B cell (primary cell): ENCODE data around the gene XAGE5. TPM values are rescaled to one million over a fixed set of nuclear protein-coding genes. Genes with fewer than 3 reads are reported as not detected.
"Not testable (repeated sequence)": the region's sequence is repeated elsewhere in the genome, so short reads cannot be mapped to it uniquely, and the experiment has no call there.

Experiments used
- ATAC-seq: fragments of 200-7000 bp; cut with Tn5 transposase; one replicate; pipeline ENCODE4 v1.10.0; 2021; ENCODE audit warnings: low read depth, mild to moderate bottlenecking, moderate number of reproducible peaks, moderate library complexity
- CTCF ChIA-PET: fragments of 350-600 bp; sonication (Branson Sonifier 250); formaldehyde crosslinking; loops from one replicate; lab custom pipeline; 2021; ENCODE audit warnings: antibody characterized with exemption, inconsistent platforms; lab: Charles Lee
- POLR2A ChIA-PET: fragments of 350-600 bp; sonication (Branson Sonifier 250); formaldehyde crosslinking; loops from one replicate; lab custom pipeline; 2021; ENCODE audit warnings: antibody characterized with exemption; lab: Charles Lee
- DNase-seq: peaks from one replicate; pipeline ENCODE4 v3.0.0; 2013
- H2AFZ ChIP-seq: 2 replicates; pipeline ENCODE4 v1.6.1; 2012; ENCODE audit warnings: mild to moderate bottlenecking, low read depth, low read length; ENCODE audit not compliant: insufficient read depth, poor library complexity, severe bottlenecking
- H3K27ac ChIP-seq, 2 donors: 1 replicate in 1 of 2; 2 replicates in 1 of 2; pipeline ENCODE4 v1.5.1; 2012 to 2013; ENCODE audit warnings: low read length in 2 of 2, mild to moderate bottlenecking in 2 of 2, moderate library complexity in 1 of 2
- H3K27me3 ChIP-seq, 4 experiments: fragments of 200-600 bp in 1 of 4; sonication (generic) in 1 of 4; replicated peaks in 1 of 4; 1 replicate in 2 of 4; 2 replicates in 2 of 4; pipeline versions ENCODE4 v1.6.1 to v1.7.0; 2013 to 2016; ENCODE audit warnings: low read length in 3 of 4, mild to moderate bottlenecking in 2 of 4, mixed read lengths in 1 of 4, moderate library complexity in 1 of 4; ENCODE audit not compliant: insufficient read depth in 4 of 4, control insufficient read depth in 3 of 4; ENCODE audit errors: control extremely low read depth in 1 of 4
- H3K36me3 ChIP-seq, 2 experiments: replicated peaks in 1 of 2; 1 replicate in 1 of 2; 2 replicates in 1 of 2; pipeline versions ENCODE4 v1.6.1 to v1.7.1; 2013; ENCODE audit warnings: low read length in 1 of 2; ENCODE audit not compliant: insufficient read depth in 2 of 2, control insufficient read depth in 1 of 2; ENCODE audit errors: control extremely low read depth in 1 of 2, extremely low read depth in 1 of 2
- H3K4me1 ChIP-seq, 2 donors: fragments of 200-600 bp in 1 of 2; sonication (generic) in 1 of 2; 1 replicate in 1 of 2; 2 replicates in 1 of 2; pipeline versions ENCODE4 v1.5.1 to v1.6.1; 2013 to 2017; ENCODE audit warnings: low read length in 2 of 2; ENCODE audit not compliant: control insufficient read depth in 2 of 2, insufficient read depth in 2 of 2
- H3K4me2 ChIP-seq: replicated peaks from 2 replicates; pipeline ENCODE3; 2012; ENCODE audit warnings: mild to moderate bottlenecking, low read depth, low read length; ENCODE audit not compliant: poor library complexity, severe bottlenecking
- H3K4me3 ChIP-seq, 5 experiments: fragments of 200-600 bp in 1 of 5; sonication (generic) in 1 of 5; 1 replicate in 3 of 5; 2 replicates in 2 of 5; pipeline versions ENCODE4 v1.5.1 to v1.7.0; 2011 to 2016; ENCODE audit warnings: low read length in 4 of 5, mild to moderate bottlenecking in 4 of 5, low read depth in 2 of 5, control low read depth in 1 of 5, moderate library complexity in 1 of 5; ENCODE audit not compliant: insufficient read depth in 1 of 5; ENCODE audit errors: control extremely low read depth in 1 of 5, extremely low read depth in 1 of 5
- H3K79me2 ChIP-seq: fragments of 200-600 bp; sonication (generic); one replicate; pipeline ENCODE4 v1.6.0; 2016; ENCODE audit warnings: low read length; ENCODE audit not compliant: control insufficient read depth, insufficient read depth
- H3K9ac ChIP-seq: fragments of 200-600 bp; sonication (generic); 2 replicates; pipeline ENCODE4 v1.6.1; 2017; ENCODE audit warnings: mild to moderate bottlenecking, low read length, moderate library complexity
- H3K9me3 ChIP-seq, 3 donors: one replicate each; pipeline versions ENCODE4 v1.6.1 to v1.7.1; 2013; ENCODE audit warnings: low read length in 2 of 3; ENCODE audit not compliant: control insufficient read depth in 2 of 3, insufficient read depth in 1 of 3; ENCODE audit errors: control extremely low read depth in 1 of 3
- H4K20me1 ChIP-seq: 2 replicates; pipeline ENCODE4 v1.6.0; 2012; ENCODE audit warnings: mild to moderate bottlenecking, low read length; ENCODE audit not compliant: insufficient read depth, control insufficient read depth, poor library complexity, severe bottlenecking
- H3K27ac Mint-ChIP-seq: one replicate; pipeline ENCODE4 v1.8.0; 2021; ENCODE audit warnings: mixed read lengths
- H3K27me3 Mint-ChIP-seq: one replicate; pipeline ENCODE4 v1.8.0; 2021; ENCODE audit warnings: mixed read lengths
- H3K4me1 Mint-ChIP-seq: one replicate; pipeline ENCODE4 v1.8.0; 2021; ENCODE audit warnings: mixed read lengths
- H3K4me3 Mint-ChIP-seq: one replicate; pipeline ENCODE4 v1.8.0; 2021; ENCODE audit warnings: mixed read lengths
- H3K9me3 Mint-ChIP-seq: one replicate; pipeline ENCODE4 v1.8.0; 2022; ENCODE audit warnings: mixed read lengths; ENCODE audit not compliant: insufficient read depth
- EZH2 ChIP-seq: IDR thresholded peaks from 2 replicates; pipeline ENCODE4 v1.6.1; 2012; ENCODE audit warnings: borderline replicate concordance, low read depth, mild to moderate bottlenecking, moderate library complexity, low read length; ENCODE audit not compliant: insufficient read depth, poor library complexity, severe bottlenecking
- WGBS: methylation state at CpG from one replicate; pipeline ENCODE4 v1.1.5; 2013; ENCODE audit warnings: missing lambda C conversion rate; ENCODE audit not compliant: insufficient coverage; 5-methylcytosine and 5-hydroxymethylcytosine counted together
- intact Hi-C: fragments of 100-400 bp; cut with micrococcal nuclease; formaldehyde crosslinking; loops from one replicate; pipeline ENCODE4 v1.10.0; 2022
- polyA minus RNA-seq: library from RNA; depleted of rRNA, polyadenylated mRNA; stranded (reverse); fragments of >200 nt; gene quantifications from 2 replicates; pipeline ENCODE4 v1.2.3, GENCODE V29; 2012
- polyA plus RNA-seq: library from polyadenylated mRNA; depleted of rRNA; stranded (reverse); fragments of >200 nt; gene quantifications from 2 replicates; pipeline ENCODE4 v1.2.3, GENCODE V29; 2012
- total RNA-seq, 2 donors: library from RNA; stranded (reverse); fragments of 120-200 nt in 1 of 2; gene quantifications; 1 replicate in 1 of 2; 2 replicates in 1 of 2; pipeline versions ENCODE4 v1.2.3 to v1.2.4, GENCODE V29; 2013 to 2022
- TF ChIP-seq, protein P1 (sequence below): fragments of 200-600 bp; IDR thresholded peaks from one replicate; pipeline ENCODE4 v1.8.0; 2022; ENCODE audit warnings: antibody characterized with exemption, mild to moderate bottlenecking

Gene XAGE5, protein sequence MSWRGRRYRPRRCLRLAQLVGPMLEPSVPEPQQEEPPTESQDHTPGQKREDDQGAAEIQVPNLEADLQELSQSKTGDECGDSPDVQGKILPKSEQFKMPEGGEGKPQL
- total RNA-seq (not detected in 2 replicates), polyA plus RNA-seq (not detected in 2 replicates), polyA minus RNA-seq (not detected in 2 replicates)
- total RNA-seq (2013) = not detected

DNA sequence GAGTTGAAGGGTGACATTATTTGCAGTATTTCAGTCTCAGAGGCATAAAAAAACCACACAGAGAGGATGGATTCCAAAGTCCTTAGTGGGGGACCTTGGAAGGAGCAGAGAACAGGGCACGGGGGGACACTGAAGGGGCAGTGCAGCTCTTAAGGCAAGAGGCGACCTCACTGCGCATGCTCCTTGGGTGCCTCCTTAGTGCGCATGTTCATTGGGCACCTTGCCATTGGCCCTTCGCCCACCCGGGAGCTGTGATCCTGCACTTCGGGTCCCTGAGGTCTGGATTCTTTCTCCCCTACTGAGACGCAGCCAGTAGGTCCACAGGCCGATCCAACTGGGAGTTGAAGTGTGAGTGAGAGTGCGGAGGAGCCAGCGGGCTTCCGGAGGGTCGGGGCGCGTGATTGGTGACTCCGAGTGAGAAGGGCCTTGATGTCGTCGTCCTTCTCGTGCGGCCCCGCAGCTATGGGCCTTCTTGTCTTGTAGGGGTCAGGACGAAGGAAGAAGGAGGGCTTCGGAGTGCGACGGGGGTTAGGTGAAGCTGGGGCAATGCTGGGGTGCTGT is at the start of gene XAGE5:
TSS of gene XAGE5 (plus strand) at position 223 of the 561 bp plus-strand sequence. CDS start 1,280 bp downstream, outside the sequence.
- Histone ChIP-seq H3K79me2 (no peaks in the 10 kb centered on the region), H3K27me3 (no peaks in the 10 kb centered on the region), H3K27ac (no peak within 1 kb of the TSS), H3K36me3 (no peaks in the 10 kb centered on the region), H3K4me2 (no peak within 1 kb of the TSS), H3K4me3 (no peak within 1 kb of the TSS), H3K9ac (no peak within 1 kb of the TSS), H3K9me3 (no peaks in the 10 kb centered on the region), H3K4me1 (no peaks in the 10 kb centered on the region), H4K20me1 (no peaks in the 10 kb centered on the region), H2AFZ (no peak within 1 kb of the TSS)
- no peak within 1 kb of the TSS for H3K4me3 Mint-ChIP-seq
- no peaks in the 10 kb centered on the region for H3K4me1 Mint-ChIP-seq
- ChIA-PET CTCF (no interaction called here), POLR2A (no interaction called here)
- intact Hi-C loops = no loop called here
- no peak for ATAC-seq
- no peaks in the 10 kb centered on the region for H3K27me3 Mint-ChIP-seq
- H3K27ac Mint-ChIP-seq = no peak within 1 kb of the TSS
- WGBS = 91% methylated on average over 15 of the region's 25 CpGs
- no peaks in the 10 kb centered on the region for H3K9me3 Mint-ChIP-seq
- no peak for TF ChIP-seq EZH2
- TF ChIP-seq, protein P1, sequence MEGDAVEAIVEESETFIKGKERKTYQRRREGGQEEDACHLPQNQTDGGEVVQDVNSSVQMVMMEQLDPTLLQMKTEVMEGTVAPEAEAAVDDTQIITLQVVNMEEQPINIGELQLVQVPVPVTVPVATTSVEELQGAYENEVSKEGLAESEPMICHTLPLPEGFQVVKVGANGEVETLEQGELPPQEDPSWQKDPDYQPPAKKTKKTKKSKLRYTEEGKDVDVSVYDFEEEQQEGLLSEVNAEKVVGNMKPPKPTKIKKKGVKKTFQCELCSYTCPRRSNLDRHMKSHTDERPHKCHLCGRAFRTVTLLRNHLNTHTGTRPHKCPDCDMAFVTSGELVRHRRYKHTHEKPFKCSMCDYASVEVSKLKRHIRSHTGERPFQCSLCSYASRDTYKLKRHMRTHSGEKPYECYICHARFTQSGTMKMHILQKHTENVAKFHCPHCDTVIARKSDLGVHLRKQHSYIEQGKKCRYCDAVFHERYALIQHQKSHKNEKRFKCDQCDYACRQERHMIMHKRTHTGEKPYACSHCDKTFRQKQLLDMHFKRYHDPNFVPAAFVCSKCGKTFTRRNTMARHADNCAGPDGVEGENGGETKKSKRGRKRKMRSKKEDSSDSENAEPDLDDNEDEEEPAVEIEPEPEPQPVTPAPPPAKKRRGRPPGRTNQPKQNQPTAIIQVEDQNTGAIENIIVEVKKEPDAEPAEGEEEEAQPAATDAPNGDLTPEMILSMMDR = no peak
- DNase-seq = no peak

DNA sequence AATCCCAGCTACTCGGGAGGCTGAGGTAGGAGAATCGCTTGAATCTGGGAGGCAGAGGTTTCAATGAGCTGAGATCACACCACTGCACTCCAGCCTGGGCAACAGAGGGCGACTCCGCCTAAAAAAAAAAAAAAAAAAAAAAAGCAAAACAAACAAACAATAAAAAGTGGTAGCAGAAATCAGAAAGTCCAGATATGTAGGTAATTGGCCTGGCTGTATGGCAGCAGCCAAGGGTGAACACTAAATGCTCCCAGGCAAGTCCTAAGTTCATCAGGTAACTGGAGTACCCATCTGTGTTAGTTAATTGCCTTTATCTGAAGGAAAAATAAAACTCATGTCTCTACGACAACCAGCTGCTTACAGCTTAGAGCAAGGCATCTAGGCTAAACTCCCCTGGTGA is 45.1 kb upstream of the XAGE5 start:
- H3K36me3 ChIP-seq, H3K9me3 ChIP-seq, H3K4me2 ChIP-seq, H3K4me3 Mint-ChIP-seq, H3K27ac Mint-ChIP-seq, POLR2A ChIA-PET, H3K4me1 ChIP-seq, H4K20me1 ChIP-seq, ATAC-seq, H3K4me3 ChIP-seq, H3K27me3 Mint-ChIP-seq, H2AFZ ChIP-seq, intact Hi-C loops, H3K27ac ChIP-seq, H3K27me3 ChIP-seq, H3K9ac ChIP-seq, H3K4me1 Mint-ChIP-seq, H3K9me3 Mint-ChIP-seq, CTCF ChIA-PET, DNase-seq, H3K79me2 ChIP-seq: not testable (repeated sequence)
- no CpG with 5 or more reads among the region's 5 CpGs for whole genome bisulfite sequencing

DNA sequence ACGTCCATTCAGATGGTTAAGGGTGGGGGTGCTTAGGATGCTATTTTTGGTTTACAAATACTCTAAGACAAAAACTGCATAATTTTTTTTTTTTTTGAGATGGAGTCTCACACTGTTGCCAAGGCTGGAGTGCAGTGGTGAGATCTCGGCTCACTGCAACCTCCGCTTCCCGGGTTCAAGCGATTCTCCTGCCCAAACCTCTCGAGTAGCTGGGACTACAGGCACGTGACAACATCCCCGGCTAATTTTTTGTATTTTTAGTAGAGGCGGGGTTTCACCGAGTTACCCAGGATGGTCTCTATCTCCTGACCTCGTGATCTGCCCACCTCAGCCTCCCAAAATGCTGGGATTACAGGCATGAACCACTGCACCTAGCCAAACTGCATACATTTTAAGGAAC is 37.6 kb upstream of the XAGE5 start:
- H3K4me3 ChIP-seq, ATAC-seq, H3K9me3 Mint-ChIP-seq, H3K27ac ChIP-seq, H3K9ac ChIP-seq, H3K36me3 ChIP-seq, H3K27me3 ChIP-seq, H2AFZ ChIP-seq, POLR2A ChIA-PET, H4K20me1 ChIP-seq, CTCF ChIA-PET, intact Hi-C loops, H3K4me1 ChIP-seq, H3K4me1 Mint-ChIP-seq, H3K4me3 Mint-ChIP-seq, H3K79me2 ChIP-seq, H3K27me3 Mint-ChIP-seq, H3K27ac Mint-ChIP-seq, H3K9me3 ChIP-seq, H3K4me2 ChIP-seq, DNase-seq: not testable (repeated sequence)
- WGBS = 96% methylated on average over 4 of the region's 11 CpGs
